OCI-LY7 (cell line): Measurements from ENCODE around the gene NUDT3. TPM values are rescaled to one million over a fixed set of nuclear protein-coding genes. Genes with fewer than 3 reads are reported as not detected.

ENCODE experiments used
- BruUV-seq: library from RNA; stranded (reverse); fragments of 400-500 nt; replicated peaks from 2 replicates; lab custom pipeline; 2021; lab: Mats Ljungman, UMichigan
- CTCF ChIA-PET: fragments of 300-600 bp; sonication (Branson Sonifier 250); formaldehyde crosslinking; loops from one replicate; lab custom pipeline; 2022; ENCODE audit warnings: antibody characterized with exemption; ENCODE audit not compliant: unreplicated experiment; lab: Charles Lee
- POLR2A ChIA-PET: fragments of 300-600 bp; sonication (Branson Sonifier 250); formaldehyde crosslinking; loops from one replicate; lab custom pipeline; 2022; ENCODE audit warnings: antibody characterized with exemption; lab: Charles Lee
- DNase-seq: peaks from one replicate; pipeline ENCODE4 v3.0.0-alpha.2; 2015; ENCODE audit warnings: low spot score
- H2AFZ ChIP-seq: fragments of 200-600 bp; sonication (generic), shearing (Covaris generic); 2 replicates; pipeline ENCODE4 v1.6.1; 2014; ENCODE audit warnings: mild to moderate bottlenecking, antibody characterized with exemption, low read length, moderate library complexity
- H3K27ac ChIP-seq: fragments of 200-600 bp; sonication (generic); 2 replicates; pipeline ENCODE4 v1.5.1; 2014; ENCODE audit warnings: mixed run types, low read depth, mild to moderate bottlenecking, moderate library complexity, low read length, inconsistent platforms; ENCODE audit not compliant: poor library complexity, severe bottlenecking
- H3K36me3 ChIP-seq: fragments of 200-600 bp; sonication (generic); 2 replicates; pipeline ENCODE4 v1.6.1; 2014; ENCODE audit warnings: mild to moderate bottlenecking, antibody characterized with exemption, low read length, moderate library complexity, mixed read lengths; ENCODE audit not compliant: insufficient read depth
- H3K4me1 ChIP-seq: fragments of 200-600 bp; sonication (generic); 2 replicates; pipeline ENCODE4 v1.5.1; 2014; ENCODE audit warnings: mild to moderate bottlenecking, low read length; ENCODE audit not compliant: insufficient read depth, poor library complexity, severe bottlenecking
- H3K4me2 ChIP-seq: fragments of 200-600 bp; sonication (generic); 2 replicates; pipeline ENCODE4 v1.6.1; 2014; ENCODE audit warnings: mild to moderate bottlenecking, low read length
- H3K4me3 ChIP-seq: fragments of 200-600 bp; sonication (generic); 2 replicates; pipeline ENCODE4 v1.5.1; 2014; ENCODE audit warnings: mild to moderate bottlenecking, low read depth, low read length; ENCODE audit not compliant: poor library complexity, severe bottlenecking
- H3K79me2 ChIP-seq: fragments of 200-600 bp; sonication (generic); 2 replicates; pipeline ENCODE4 v1.6.1; 2016; ENCODE audit warnings: low read depth, mild to moderate bottlenecking, low read length, moderate library complexity, mixed read lengths; ENCODE audit not compliant: insufficient read depth
- H3K9me2 ChIP-seq: fragments of 200-600 bp; sonication (generic); 2 replicates; pipeline ENCODE4 v1.6.1; 2016; ENCODE audit warnings: mild to moderate bottlenecking, low read length, mixed read lengths; ENCODE audit not compliant: insufficient read depth
- H3K9me3 ChIP-seq: fragments of 200-600 bp; sonication (generic); 2 replicates; pipeline ENCODE4 v1.6.1; 2014; ENCODE audit warnings: mild to moderate bottlenecking, mixed run types, low read length, mixed read lengths
- H4K20me1 ChIP-seq: fragments of 200-600 bp; sonication (generic); 2 replicates; pipeline ENCODE4 v1.6.1; 2014; ENCODE audit warnings: mild to moderate bottlenecking, antibody characterized with exemption, low read length, moderate library complexity, mixed read lengths; ENCODE audit not compliant: insufficient read depth
- EZH2phosphoT487 ChIP-seq: fragments of 200-600 bp; sonication (generic); IDR thresholded peaks from 2 replicates; pipeline ENCODE4 v1.6.1; 2018; ENCODE audit warnings: low read depth, borderline replicate concordance, mild to moderate bottlenecking, mixed run types, antibody characterized with exemption, low read length, moderate library complexity, mixed read lengths
- intact Hi-C: fragments of 100-400 bp; cut with micrococcal nuclease; formaldehyde crosslinking; loops from one replicate; pipeline ENCODE4 v1.10.0; 2022; ENCODE audit not compliant: unreplicated experiment
- total RNA-seq, 2 experiments: library from RNA; depleted of rRNA in 1 of 2; stranded (reverse); fragments of >200 nt in 1 of 2; shearing (Covaris generic) in 1 of 2; gene quantifications; 2 replicates each; pipeline ENCODE4 v1.2.3, GENCODE V29; 2014 to 2022
- TF ChIP-seq, protein P1 (sequence below): fragments of 200-600 bp; sonication (generic); conservative IDR thresholded peaks from 2 replicates; pipeline ENCODE4 v1.5.1; 2014; ENCODE audit warnings: mild to moderate bottlenecking, antibody characterized with exemption, low read length, moderate library complexity, mixed read lengths

NUDT3 gene
- total RNA-seq, 2 experiments from 2014 or later = 30.7 to 43.0 TPM

DNA sequence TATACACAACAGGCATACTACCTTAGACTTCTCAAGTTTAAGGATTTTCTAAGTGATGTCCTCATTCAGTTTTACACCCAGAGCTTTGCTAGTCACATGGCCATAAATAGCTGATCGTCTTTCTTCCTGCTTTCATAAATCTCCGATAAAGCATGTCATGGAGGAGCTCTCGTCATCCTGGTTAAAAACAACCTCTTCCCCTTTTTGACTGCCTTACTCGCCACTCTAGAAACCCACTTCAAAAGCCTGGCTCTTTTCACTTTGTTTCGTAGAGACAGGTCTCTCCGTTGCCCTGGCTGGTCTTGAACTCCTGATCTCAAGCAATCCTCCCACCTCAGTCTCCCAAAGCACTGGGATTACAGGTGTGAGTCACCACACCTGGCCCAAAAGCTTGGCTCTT, 76.7 kb downstream of the NUDT3 start:
- no peaks in the 10 kb centered on the region for H3K9me3 ChIP-seq
- intact Hi-C loops = loop anchor here (2.0 kb wide), 1 partner anchor 77 kb away; the partner anchor contains the start of gene NUDT3
- no peaks in the 10 kb centered on the region for H3K9me2 ChIP-seq
- H4K20me1 ChIP-seq = no peaks in the 10 kb centered on the region
- peak overlapping the region; percentile 78 for H3K4me2 ChIP-seq
- peak overlapping the region; percentile 35 for H3K4me3 ChIP-seq
- POLR2A ChIA-PET = interaction anchor here (0.6 to 1.6 kb wide), 6 partner anchors 11 to 79 kb away, joined by 3 to 7 read pairs (median 4); no protein-coding TSS in a partner anchor
- CTCF ChIA-PET = no interaction called here
- peaks cover 56% of the 10 kb centered on the region for H3K4me1 ChIP-seq
- peak overlapping the region; percentile 77 for H3K27ac ChIP-seq
- TF ChIP-seq EZH2phosphoT487 = no peak
- H3K79me2 ChIP-seq = peaks cover 62% of the 10 kb centered on the region; the same call in 1 of the 2 replicates
- DNase-seq = peak; percentile 81
- no peak overlapping the region for H2AFZ ChIP-seq
- BruUV-seq = no TSS peak
- H3K36me3 ChIP-seq = no peaks in the 10 kb centered on the region

DNA sequence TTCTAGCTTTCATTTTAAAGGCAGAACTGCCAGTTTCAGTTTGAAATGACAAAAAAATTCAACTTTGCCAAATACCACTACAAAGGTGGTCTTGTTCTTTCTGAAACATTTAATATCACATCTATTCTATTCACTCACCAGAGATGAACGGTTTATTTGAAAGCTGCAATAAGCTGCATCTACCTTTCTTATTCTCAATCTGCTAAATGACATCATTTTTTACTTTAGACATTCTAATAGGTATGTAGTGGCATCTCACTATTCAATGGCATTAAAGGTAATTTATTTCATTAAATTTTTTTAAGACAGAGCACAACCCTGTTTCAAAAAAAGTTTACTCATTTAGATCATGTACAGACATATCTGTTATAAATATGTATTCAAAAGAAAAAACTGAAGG, 77.2 kb downstream of the NUDT3 start:
- no peak for DNase-seq
- intact Hi-C loops = no loop called here
- BruUV-seq = no TSS peak

DNA sequence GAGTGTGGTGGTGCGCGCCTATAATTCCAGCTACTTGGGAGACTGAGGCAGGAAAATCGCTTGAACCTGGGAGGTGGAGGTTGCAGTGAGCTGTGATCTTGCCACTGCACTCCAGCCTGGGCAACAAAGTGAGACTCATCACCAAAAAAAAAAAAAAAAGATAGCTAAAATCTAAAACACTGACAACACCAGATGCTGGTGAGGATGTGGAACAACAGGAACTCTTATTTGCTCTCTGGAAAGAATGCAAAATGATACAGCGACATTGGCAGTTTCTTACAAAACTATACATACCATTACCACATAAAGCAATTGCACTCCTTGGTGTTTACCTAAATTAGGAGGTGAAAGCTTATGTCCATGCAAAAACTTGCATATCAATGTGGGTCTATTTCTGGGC, 80.2 kb downstream of the NUDT3 start:
- Histone ChIP-seq H3K4me1 (peaks cover 30% of the 10 kb centered on the region), H3K4me2 (no peak overlapping the region), H3K27ac (no peak overlapping the region), H3K79me2 (peaks cover 59% of the 10 kb centered on the region; the same call in 1 of the 2 replicates), H3K36me3 (no peaks in the 10 kb centered on the region), H3K9me2 (no peaks in the 10 kb centered on the region), H2AFZ (no peak overlapping the region), H4K20me1 (no peaks in the 10 kb centered on the region; the same call in 1 of the 2 replicates), H3K9me3 (no peaks in the 10 kb centered on the region), H3K4me3 (no peak overlapping the region)
- TF ChIP-seq, protein P1, sequence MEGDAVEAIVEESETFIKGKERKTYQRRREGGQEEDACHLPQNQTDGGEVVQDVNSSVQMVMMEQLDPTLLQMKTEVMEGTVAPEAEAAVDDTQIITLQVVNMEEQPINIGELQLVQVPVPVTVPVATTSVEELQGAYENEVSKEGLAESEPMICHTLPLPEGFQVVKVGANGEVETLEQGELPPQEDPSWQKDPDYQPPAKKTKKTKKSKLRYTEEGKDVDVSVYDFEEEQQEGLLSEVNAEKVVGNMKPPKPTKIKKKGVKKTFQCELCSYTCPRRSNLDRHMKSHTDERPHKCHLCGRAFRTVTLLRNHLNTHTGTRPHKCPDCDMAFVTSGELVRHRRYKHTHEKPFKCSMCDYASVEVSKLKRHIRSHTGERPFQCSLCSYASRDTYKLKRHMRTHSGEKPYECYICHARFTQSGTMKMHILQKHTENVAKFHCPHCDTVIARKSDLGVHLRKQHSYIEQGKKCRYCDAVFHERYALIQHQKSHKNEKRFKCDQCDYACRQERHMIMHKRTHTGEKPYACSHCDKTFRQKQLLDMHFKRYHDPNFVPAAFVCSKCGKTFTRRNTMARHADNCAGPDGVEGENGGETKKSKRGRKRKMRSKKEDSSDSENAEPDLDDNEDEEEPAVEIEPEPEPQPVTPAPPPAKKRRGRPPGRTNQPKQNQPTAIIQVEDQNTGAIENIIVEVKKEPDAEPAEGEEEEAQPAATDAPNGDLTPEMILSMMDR = no peak
- TF ChIP-seq EZH2phosphoT487 = no peak
- POLR2A ChIA-PET = interaction anchor here (0.7 kb wide), 1 partner anchor 41 kb away, joined by 3 read pairs; no protein-coding TSS in a partner anchor
- CTCF ChIA-PET = no interaction called here
- no peak for DNase-seq
- intact Hi-C loops = no loop called here
- BruUV-seq = no TSS peak

More for the DNA sequence above, 77.2 kb downstream of the NUDT3 start:
- TF ChIP-seq EZH2phosphoT487 = no peak
- TF ChIP-seq, protein P1 = no peak
- H3K9me2 ChIP-seq = no peaks in the 10 kb centered on the region
- CTCF ChIA-PET = no interaction called here
- H4K20me1 ChIP-seq = no peaks in the 10 kb centered on the region
- no peak overlapping the region for H2AFZ ChIP-seq
- H3K79me2 ChIP-seq = peaks cover 68% of the 10 kb centered on the region; the same call in 1 of the 2 replicates
- H3K36me3 ChIP-seq = no peaks in the 10 kb centered on the region
- peaks cover 56% of the 10 kb centered on the region for H3K4me1 ChIP-seq
- no peaks in the 10 kb centered on the region for H3K9me3 ChIP-seq
- peak overlapping the region; percentile 77 for H3K27ac ChIP-seq
- peak overlapping the region; percentile 78 for H3K4me2 ChIP-seq
- H3K4me3 ChIP-seq = peak overlapping the region; percentile 35
- POLR2A ChIA-PET = interaction anchor here (0.6 to 1.6 kb wide), 6 partner anchors 11 to 80 kb away, joined by 3 to 7 read pairs (median 4); no protein-coding TSS in a partner anchor
